ENCODE measurements around the gene PSG7. TPM values are rescaled to one million over a fixed set of nuclear protein-coding genes. Genes with fewer than 3 reads are reported as not detected.

Gene PSG7
- total and polyA plus RNA-seq, 10 of the 15 experiments (the other 5 are each of a cell fraction or from before 2014, with no cell fraction given) = not detected

- RAD21 ChIA-PET (ENCODE audit: unreplicated experiment) = no interaction called here
- H3K9me3 ChIP-seq (replicated peaks; ENCODE audit: control insufficient read depth, insufficient read depth, low read length) = no peaks in the 10 kb centered on the region
- H4K20me1 ChIP-seq (ENCODE audit: control insufficient read depth, insufficient read depth) = no peaks in the 10 kb centered on the region
- DNase-seq (ENCODE audit: low read depth, low spot score) (no peak), ATAC-seq (no peak), FAIRE-seq (no peak)
- H3K4me2 ChIP-seq (ENCODE audit: control insufficient read depth, insufficient read depth) = no peak overlapping the region
- TF ChIP-seq ZSCAN29 (IDR thresholded peaks at IDR 0.05) (no peak), YBX1 (IDR thresholded peaks at IDR 0.05) (no peak), CREM (IDR thresholded peaks at IDR 0.05; ENCODE audit: low read depth) (no peak), MYC (IDR thresholded peaks at IDR 0.05; ENCODE audit: insufficient read depth, insufficient read length, insufficient replicate concordance, low read length, severe bottlenecking) (no peak), CBX3 (IDR thresholded peaks at IDR 0.05; ENCODE audit: borderline replicate concordance, low read depth) (no peak), EGR1 (IDR thresholded peaks at IDR 0.05; ENCODE audit: borderline replicate concordance in 1 of 2, low read depth in 2 of 2, low read length in 2 of 2) (no peak), ETV6 (conservative IDR thresholded peaks at IDR 0.05 in 1 of 2, IDR thresholded peaks at IDR 0.05 in 1 of 2; ENCODE audit: borderline replicate concordance in 1 of 2, low read depth in 1 of 2) (no peak), CHD4 (IDR thresholded peaks at IDR 0.05) (no peak), SUPT20H (IDR thresholded peaks at IDR 0.05; ENCODE audit: borderline replicate concordance, control insufficient read depth, low read depth, low read length) (no peak), ATF2 (IDR thresholded peaks at IDR 0.05; ENCODE audit: low read length) (no peak)
- TF ChIP-seq, protein P1, sequence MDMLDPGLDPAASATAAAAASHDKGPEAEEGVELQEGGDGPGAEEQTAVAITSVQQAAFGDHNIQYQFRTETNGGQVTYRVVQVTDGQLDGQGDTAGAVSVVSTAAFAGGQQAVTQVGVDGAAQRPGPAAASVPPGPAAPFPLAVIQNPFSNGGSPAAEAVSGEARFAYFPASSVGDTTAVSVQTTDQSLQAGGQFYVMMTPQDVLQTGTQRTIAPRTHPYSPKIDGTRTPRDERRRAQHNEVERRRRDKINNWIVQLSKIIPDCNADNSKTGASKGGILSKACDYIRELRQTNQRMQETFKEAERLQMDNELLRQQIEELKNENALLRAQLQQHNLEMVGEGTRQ (IDR thresholded peaks at IDR 0.05; ENCODE audit: borderline replicate concordance, low read depth, low read length) = no peak
- TF ChIP-seq, protein P2, sequence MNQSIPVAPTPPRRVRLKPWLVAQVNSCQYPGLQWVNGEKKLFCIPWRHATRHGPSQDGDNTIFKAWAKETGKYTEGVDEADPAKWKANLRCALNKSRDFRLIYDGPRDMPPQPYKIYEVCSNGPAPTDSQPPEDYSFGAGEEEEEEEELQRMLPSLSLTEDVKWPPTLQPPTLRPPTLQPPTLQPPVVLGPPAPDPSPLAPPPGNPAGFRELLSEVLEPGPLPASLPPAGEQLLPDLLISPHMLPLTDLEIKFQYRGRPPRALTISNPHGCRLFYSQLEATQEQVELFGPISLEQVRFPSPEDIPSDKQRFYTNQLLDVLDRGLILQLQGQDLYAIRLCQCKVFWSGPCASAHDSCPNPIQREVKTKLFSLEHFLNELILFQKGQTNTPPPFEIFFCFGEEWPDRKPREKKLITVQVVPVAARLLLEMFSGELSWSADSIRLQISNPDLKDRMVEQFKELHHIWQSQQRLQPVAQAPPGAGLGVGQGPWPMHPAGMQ (IDR thresholded peaks at IDR 0.05; ENCODE audit: borderline replicate concordance) = no peak
- TF ChIP-seq, protein P3, sequence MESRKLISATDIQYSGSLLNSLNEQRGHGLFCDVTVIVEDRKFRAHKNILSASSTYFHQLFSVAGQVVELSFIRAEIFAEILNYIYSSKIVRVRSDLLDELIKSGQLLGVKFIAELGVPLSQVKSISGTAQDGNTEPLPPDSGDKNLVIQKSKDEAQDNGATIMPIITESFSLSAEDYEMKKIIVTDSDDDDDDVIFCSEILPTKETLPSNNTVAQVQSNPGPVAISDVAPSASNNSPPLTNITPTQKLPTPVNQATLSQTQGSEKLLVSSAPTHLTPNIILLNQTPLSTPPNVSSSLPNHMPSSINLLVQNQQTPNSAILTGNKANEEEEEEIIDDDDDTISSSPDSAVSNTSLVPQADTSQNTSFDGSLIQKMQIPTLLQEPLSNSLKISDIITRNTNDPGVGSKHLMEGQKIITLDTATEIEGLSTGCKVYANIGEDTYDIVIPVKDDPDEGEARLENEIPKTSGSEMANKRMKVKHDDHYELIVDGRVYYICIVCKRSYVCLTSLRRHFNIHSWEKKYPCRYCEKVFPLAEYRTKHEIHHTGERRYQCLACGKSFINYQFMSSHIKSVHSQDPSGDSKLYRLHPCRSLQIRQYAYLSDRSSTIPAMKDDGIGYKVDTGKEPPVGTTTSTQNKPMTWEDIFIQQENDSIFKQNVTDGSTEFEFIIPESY (IDR thresholded peaks at IDR 0.05) = no peak
- TF ChIP-seq, protein P4, sequence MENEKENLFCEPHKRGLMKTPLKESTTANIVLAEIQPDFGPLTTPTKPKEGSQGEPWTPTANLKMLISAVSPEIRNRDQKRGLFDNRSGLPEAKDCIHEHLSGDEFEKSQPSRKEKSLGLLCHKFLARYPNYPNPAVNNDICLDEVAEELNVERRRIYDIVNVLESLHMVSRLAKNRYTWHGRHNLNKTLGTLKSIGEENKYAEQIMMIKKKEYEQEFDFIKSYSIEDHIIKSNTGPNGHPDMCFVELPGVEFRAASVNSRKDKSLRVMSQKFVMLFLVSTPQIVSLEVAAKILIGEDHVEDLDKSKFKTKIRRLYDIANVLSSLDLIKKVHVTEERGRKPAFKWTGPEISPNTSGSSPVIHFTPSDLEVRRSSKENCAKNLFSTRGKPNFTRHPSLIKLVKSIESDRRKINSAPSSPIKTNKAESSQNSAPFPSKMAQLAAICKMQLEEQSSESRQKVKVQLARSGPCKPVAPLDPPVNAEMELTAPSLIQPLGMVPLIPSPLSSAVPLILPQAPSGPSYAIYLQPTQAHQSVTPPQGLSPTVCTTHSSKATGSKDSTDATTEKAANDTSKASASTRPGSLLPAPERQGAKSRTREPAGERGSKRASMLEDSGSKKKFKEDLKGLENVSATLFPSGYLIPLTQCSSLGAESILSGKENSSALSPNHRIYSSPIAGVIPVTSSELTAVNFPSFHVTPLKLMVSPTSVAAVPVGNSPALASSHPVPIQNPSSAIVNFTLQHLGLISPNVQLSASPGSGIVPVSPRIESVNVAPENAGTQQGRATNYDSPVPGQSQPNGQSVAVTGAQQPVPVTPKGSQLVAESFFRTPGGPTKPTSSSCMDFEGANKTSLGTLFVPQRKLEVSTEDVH (IDR thresholded peaks at IDR 0.05; ENCODE audit: low read depth, partially characterized antibody) = no peak
- no peak overlapping the region for H2AFZ ChIP-seq (ENCODE audit: control insufficient read depth, low read depth, low read length)
- intact Hi-C loops (cut with micrococcal nuclease; ENCODE audit: unreplicated experiment) (no loop called here), in situ Hi-C loops (cut with MboI) (no loop called here)
- H3K27me3 ChIP-seq (replicated peaks in 1 of 2; ENCODE audit: control insufficient read depth in 2 of 2, insufficient read depth in 2 of 2, low read length in 1 of 2) = no peaks in the 10 kb centered on the region
- no peak overlapping the region for H3K9ac ChIP-seq (ENCODE audit: control insufficient read depth, insufficient read depth, low read length)
- H3K4me1 ChIP-seq (ENCODE audit: control insufficient read depth, insufficient read depth, low read length) = no peaks in the 10 kb centered on the region
- SMC1A ChIA-PET (ENCODE audit: uncharacterized antibody, unreplicated experiment) = no interaction called here
- no peak overlapping the region for H3K27ac ChIP-seq (ENCODE audit: control insufficient read depth, insufficient read depth)
- no TSS peak for BruUV-seq (replicated peaks)
- no peak overlapping the region for H3K4me3 ChIP-seq
- no peaks in the 10 kb centered on the region for H3K36me3 ChIP-seq (ENCODE audit: control insufficient read depth in 2 of 2, insufficient read depth in 2 of 2, low read length in 1 of 2)
- H3K79me2 ChIP-seq (ENCODE audit: control insufficient read depth, insufficient read depth, low read length) = no peaks in the 10 kb centered on the region
- WGBS (ENCODE audit: insufficient coverage, insufficient replicate concordance, low lambda C conversion rate, missing lambda C conversion rate) = 0% methylated on average over 3 of the region's 3 CpGs
- POLR2A ChIA-PET = no interaction called here
- CTCF ChIA-PET = no interaction called here
Measured at GRCh38 chr19:42919757-42920079, 17.3 kb downstream of the PSG7 start.

All from GM12878 (cell line).